ENCODE measurements around the gene UVSSA. TPM values are rescaled to one million over a fixed set of nuclear protein-coding genes. Genes with fewer than 3 reads are reported as not detected.

Gene UVSSA
- total RNA-seq, 1 experiment from 2014 or later = 5.8 TPM

GRCh38 chr4:1402021-1402515 lies 55.1 kb downstream of the UVSSA start:
- H3K27ac ChIP-seq = no peak overlapping the region
- H3K4me3 ChIP-seq = no peak overlapping the region
- no peaks in the 10 kb centered on the region for H3K36me3 ChIP-seq
- no peaks in the 10 kb centered on the region for H3K27me3 ChIP-seq
- H3K9me3 ChIP-seq (replicated peaks) = peaks cover 1% of the 10 kb centered on the region; the same call in 1 of the 2 replicates
- no peaks in the 10 kb centered on the region for H3K4me1 ChIP-seq
- no peak for DNase-seq

DNA sequence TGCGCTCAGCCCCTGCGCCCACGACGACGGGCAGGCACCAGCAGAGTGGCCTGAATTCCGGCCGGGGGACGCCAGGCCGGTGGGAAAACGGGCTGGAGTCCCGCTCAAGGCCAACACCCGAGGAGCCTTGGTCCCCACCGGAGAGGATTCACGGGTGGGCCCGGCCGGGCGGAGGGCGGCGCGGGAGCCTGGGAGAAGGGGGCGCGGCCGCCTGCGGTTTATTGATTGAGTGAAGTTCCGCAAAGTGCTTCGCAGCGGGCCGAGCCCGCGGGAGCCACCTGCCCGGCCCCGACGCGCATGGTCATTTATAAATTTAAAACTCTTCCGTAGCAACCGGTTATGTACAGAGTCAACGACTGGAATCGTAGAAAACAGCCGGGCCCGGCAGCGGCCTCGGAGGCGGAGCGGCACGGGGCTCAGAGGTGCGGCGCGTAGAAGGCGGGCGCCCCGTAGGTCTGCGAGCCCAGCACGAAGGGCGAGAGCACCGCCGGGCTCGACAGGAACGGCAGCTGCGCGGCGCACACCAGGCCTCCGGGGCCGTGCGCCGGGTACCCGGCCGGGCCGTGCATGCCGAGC lies 55.6 kb downstream of the UVSSA start:
- H3K4me3 ChIP-seq = no peak overlapping the region
- H3K27ac ChIP-seq = no peak overlapping the region
- no peaks in the 10 kb centered on the region for H3K4me1 ChIP-seq
- no peaks in the 10 kb centered on the region; the same call in 1 of the 2 replicates for H3K9me3 ChIP-seq (replicated peaks)
- DNase-seq = no peak
- no peaks in the 10 kb centered on the region for H3K36me3 ChIP-seq
- H3K27me3 ChIP-seq = no peaks in the 10 kb centered on the region

DNA sequence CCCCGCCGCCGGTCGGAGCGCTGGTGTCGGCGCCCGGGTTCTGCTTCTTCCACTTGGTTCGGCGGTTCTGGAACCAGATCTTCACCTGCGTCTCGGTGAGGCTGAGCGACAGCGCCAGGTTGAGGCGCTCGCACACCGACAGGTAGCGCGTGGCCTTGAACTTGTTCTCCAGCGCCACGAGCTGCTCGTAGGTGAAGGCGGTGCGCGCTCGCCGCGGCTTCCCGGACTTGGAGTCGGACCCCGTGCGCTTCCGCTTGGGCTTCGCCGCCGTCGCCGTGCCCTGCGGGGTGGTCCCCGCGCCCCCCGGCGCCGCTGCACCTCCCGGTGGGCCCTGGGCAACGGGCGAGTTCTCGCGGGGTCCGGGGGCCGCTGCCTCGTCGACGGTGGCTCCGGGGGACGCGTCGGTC lies 56.2 kb downstream of the UVSSA start:
- Histone ChIP-seq H3K4me1 (no peaks in the 10 kb centered on the region), H3K27ac (no peak overlapping the region), H3K9me3 (replicated peaks) (no peaks in the 10 kb centered on the region; the same call in 1 of the 2 replicates), H3K27me3 (no peaks in the 10 kb centered on the region), H3K4me3 (no peak overlapping the region), H3K36me3 (no peaks in the 10 kb centered on the region)
- no peak for DNase-seq

DNA sequence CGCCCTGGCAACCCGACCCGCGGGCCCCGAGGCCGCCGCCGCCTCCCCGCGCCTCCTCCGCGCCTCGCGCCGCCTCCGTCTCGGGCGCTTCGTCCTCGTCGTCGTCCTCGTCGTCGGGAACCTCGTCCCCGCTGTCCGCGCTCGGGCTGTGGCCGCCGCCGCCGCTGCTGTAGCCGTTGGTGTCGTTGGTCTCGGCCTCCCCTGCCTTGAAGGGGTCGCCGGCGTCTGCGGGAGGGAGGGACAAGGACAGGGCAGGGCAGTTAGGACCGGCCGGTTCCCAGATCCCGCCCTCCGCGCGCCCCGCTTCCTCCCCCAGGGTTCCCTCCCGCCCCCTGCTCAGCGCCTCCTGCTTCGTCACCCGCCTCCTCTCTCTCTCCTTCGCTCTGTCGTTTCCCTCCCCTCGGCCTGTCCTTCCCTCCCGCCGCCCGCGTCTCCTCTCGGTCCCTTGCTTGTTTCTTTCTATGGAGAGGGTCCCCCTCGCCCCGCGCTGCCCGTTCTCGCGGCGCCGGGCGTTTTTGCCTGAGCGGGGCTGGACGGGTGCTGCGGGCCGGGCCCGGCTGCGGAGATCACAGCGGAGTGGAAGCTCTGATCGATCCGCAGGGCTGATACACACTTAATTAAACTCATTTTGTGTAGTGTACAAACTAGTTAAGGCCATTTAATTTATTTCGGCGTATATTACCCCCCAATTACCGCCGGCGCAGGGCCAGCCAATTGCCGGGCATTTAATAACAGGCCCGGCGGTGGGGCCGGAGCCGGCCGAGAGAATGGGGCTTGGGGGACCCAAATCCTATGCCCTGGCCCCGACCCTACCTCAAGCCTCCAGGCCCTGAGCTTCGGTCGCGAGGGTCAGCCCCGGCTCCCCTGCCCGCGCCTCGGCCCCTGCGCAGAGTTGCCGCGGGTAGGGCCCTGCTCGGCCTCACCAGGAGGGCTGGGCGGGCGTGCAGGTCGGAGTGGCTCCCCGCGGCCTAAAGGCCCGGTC lies 56.9 kb downstream of the UVSSA start:
- Histone ChIP-seq H3K36me3 (no peaks in the 10 kb centered on the region), H3K9me3 (replicated peaks) (no peaks in the 10 kb centered on the region; the same call in 1 of the 2 replicates), H3K27ac (no peak overlapping the region), H3K4me1 (no peaks in the 10 kb centered on the region), H3K4me3 (no peak overlapping the region), H3K27me3 (no peaks in the 10 kb centered on the region)
- no peak for DNase-seq

- no peaks in the 10 kb centered on the region for H3K9me3 ChIP-seq (replicated peaks)
- H3K36me3 ChIP-seq = no peaks in the 10 kb centered on the region
- no peak for DNase-seq
- H3K27ac ChIP-seq = no peak overlapping the region
- H3K4me1 ChIP-seq = no peaks in the 10 kb centered on the region
- no peaks in the 10 kb centered on the region for H3K27me3 ChIP-seq
- no peak overlapping the region for H3K4me3 ChIP-seq
Measured at GRCh38 chr4:1404573-1405253, 57.7 kb downstream of the UVSSA start.

- Histone ChIP-seq H3K9me3 (replicated peaks) (no peaks in the 10 kb centered on the region), H3K36me3 (no peaks in the 10 kb centered on the region), H3K4me1 (no peaks in the 10 kb centered on the region), H3K27ac (no peak overlapping the region), H3K4me3 (no peak overlapping the region), H3K27me3 (no peaks in the 10 kb centered on the region)
- DNase-seq = no peak
Measured at GRCh38 chr4:1405254-1405635, 58.2 kb downstream of the UVSSA start.

- no peaks in the 10 kb centered on the region for H3K36me3 ChIP-seq
- no peaks in the 10 kb centered on the region for H3K27me3 ChIP-seq
- no peaks in the 10 kb centered on the region for H3K4me1 ChIP-seq
- no peak overlapping the region for H3K4me3 ChIP-seq
- H3K9me3 ChIP-seq (replicated peaks) = no peaks in the 10 kb centered on the region
- no peak for DNase-seq
- H3K27ac ChIP-seq = no peak overlapping the region
Measured at GRCh38 chr4:1405636-1406393, 58.8 kb downstream of the UVSSA start.

GRCh38 chr4:1406394-1406980 lies 59.5 kb downstream of the UVSSA start, which contains the start of gene NKX1-1:
Gene NKX1-1 (minus strand): TSS chr4:1406442. CDS start chr4:1406442, 0 bp downstream.
- no peaks in the 10 kb centered on the region for H3K9me3 ChIP-seq (replicated peaks)
- H3K4me1 ChIP-seq = no peaks in the 10 kb centered on the region
- H3K27me3 ChIP-seq = no peaks in the 10 kb centered on the region
- no peak within 1 kb of the TSS for H3K4me3 ChIP-seq
- DNase-seq = no peak
- no peaks in the 10 kb centered on the region for H3K36me3 ChIP-seq
- no peak within 1 kb of the TSS for H3K27ac ChIP-seq

DNA sequence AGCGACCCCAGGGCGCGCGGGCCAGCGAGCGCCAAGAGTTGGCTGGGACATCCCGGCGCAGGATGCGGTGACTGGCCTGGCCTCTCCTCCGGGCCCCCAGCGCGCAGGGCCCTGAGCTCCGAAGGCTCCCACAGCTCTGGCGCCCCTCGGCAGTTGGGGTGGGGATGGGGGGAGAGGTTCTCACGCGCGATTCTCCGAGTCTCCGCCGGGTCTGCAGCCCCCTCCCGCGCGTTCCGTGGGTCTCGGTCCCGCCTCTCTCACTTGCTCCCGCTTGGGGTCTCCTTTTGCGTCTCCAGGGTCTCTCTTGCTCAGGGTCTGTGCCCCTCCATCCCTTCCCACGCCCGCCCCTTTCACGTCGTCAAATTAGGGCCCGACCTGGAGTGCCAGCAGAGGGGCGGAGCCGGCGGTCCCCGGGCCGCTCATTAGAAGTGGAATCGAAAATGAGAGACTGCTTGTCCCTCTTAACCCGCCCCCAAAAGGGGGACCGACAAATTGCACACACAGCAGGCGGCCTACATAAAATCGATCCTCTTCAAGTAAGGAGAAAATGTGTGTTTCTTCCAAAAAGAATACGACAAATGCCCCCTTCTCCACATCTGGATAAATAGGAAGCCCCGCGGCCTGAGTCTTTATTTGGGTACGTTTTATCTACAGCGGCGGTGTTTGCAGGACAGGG lies 60.1 kb downstream of the UVSSA start:
- Histone ChIP-seq H3K27ac (no peak overlapping the region), H3K4me3 (no peak overlapping the region), H3K27me3 (no peaks in the 10 kb centered on the region), H3K36me3 (no peaks in the 10 kb centered on the region), H3K9me3 (replicated peaks) (no peaks in the 10 kb centered on the region), H3K4me1 (no peaks in the 10 kb centered on the region)
- DNase-seq = no peak

DNA sequence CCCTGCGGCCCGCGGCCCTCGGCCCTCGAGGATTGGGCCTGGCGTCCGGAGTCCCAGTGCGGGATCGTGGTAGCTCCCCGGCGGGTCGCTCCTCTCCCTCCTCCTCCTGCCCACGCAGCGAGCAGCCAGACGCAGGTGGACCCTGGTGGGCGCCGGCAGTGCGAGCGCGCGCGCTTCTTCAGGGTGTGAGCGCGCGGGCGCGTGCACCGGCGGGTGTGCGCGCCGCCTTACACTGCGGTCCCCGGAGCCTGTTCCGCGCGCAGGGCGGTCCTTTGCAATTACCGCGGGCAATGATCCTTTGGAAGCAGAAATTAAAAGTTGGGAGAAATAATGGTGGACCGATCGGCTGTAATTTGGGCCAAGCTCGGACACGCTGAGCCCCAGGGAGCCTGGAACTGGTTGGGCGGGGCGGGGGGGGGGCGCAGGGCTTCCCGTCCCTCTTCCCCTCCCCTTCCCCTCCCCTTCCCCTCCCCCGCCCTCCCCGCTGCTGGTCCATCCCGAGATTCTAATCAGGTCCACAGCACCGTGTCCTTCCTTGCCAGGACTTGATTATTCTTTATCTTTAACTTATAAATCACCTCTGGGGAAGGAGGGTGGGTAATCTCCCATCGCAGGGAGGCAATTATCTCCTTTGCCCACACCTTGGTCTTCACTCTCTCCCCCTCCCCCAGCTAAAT lies 60.8 kb downstream of the UVSSA start:
- H3K9me3 ChIP-seq (replicated peaks) = no peaks in the 10 kb centered on the region
- no peak overlapping the region for H3K4me3 ChIP-seq
- no peak overlapping the region for H3K27ac ChIP-seq
- no peak for DNase-seq
- no peaks in the 10 kb centered on the region for H3K4me1 ChIP-seq
- H3K36me3 ChIP-seq = no peaks in the 10 kb centered on the region
- no peaks in the 10 kb centered on the region for H3K27me3 ChIP-seq

- Histone ChIP-seq H3K4me3 (no peak overlapping the region), H3K36me3 (no peaks in the 10 kb centered on the region), H3K4me1 (no peaks in the 10 kb centered on the region), H3K27me3 (no peaks in the 10 kb centered on the region), H3K9me3 (replicated peaks) (no peaks in the 10 kb centered on the region), H3K27ac (no peak overlapping the region)
- DNase-seq = no peak
Measured at GRCh38 chr4:1408418-1408817, 61.4 kb downstream of the UVSSA start.

DNA sequence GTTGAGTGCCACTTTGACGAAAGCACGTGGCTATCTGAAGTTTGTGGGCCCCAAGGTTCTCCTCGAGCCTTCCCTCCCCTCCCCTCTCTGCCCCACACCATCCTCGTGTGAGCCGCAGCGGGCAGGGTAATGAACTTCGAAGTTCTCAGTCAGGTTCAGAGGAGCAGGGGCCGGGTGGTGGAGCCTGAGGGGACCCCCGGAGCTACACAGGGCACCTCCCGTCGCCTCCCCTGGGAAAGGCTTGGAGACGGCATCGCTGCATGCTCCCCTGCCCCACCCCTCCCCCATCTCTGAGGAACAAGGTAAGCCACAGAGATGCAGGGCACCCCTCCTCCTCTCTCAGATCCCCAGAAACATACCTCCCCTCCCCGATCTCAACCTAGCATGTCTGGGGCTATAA lies 62.1 kb downstream of the UVSSA start:
- no peak overlapping the region for H3K27ac ChIP-seq
- no peaks in the 10 kb centered on the region for H3K4me1 ChIP-seq
- H3K4me3 ChIP-seq = no peak overlapping the region
- no peak for DNase-seq
- no peaks in the 10 kb centered on the region for H3K27me3 ChIP-seq
- H3K36me3 ChIP-seq = no peaks in the 10 kb centered on the region
- H3K9me3 ChIP-seq (replicated peaks) = no peaks in the 10 kb centered on the region
